Measurements from ENCODE around the gene TRIM38.
"Not testable (repeated sequence)": the region's sequence is repeated elsewhere in the genome, so short reads cannot be mapped to it uniquely, and the experiment has no call there.

The TRIM38 gene

DNA sequence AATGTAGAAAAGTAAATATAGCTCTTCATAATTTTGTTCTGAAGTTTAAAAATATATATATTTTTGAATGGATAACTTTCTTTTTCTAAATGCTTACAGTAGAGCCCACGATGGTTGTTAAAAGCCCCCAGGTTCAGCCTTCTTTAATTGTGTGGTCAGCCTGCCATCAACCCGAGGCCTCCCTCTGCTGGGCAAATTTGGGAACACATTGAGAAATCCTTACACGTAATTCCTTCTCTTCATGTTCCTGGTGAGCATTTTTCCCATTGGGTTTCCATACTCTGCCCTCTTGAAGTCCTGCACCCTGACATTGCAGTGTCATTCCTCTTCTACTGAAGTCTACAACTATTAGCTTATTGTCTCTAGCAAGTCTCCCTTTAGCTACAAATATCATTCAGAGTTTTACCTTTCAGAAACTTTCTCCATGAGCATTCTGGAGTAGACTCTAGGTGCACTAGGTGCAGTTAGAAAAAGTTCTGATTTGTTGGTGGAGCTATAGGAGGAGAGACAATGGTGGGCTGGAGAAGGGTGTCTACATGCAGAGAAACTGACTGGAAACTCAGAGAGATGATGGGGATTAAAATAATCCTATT lies 40.6 kb downstream of the TRIM38 start:
- Histone ChIP-seq H3K27ac (ENCODE audit: low read depth, low read length, poor library complexity, severe bottlenecking) (no peak overlapping the region), H3K9me3 (ENCODE audit: low read length) (no peaks in the 10 kb centered on the region), H3K36me3 (ENCODE audit: insufficient read depth, low read length) (peaks cover 7% of the 10 kb centered on the region; the same call in 1 of the 2 replicates), H3K27me3 (ENCODE audit: insufficient read depth, low read length) (no peaks in the 10 kb centered on the region), H3K4me3 (ENCODE audit: low read depth, low read length, poor library complexity, severe bottlenecking) (no peak overlapping the region), H3K4me2 (ENCODE audit: low read length) (no peak overlapping the region), H3F3A (ENCODE audit: insufficient read depth, low read length) (no peaks in the 10 kb centered on the region), H4K20me1 (ENCODE audit: insufficient read depth, low read length) (no peaks in the 10 kb centered on the region), H3K9ac (ENCODE audit: low read length) (no peak overlapping the region), H3K79me2 (ENCODE audit: insufficient read depth, low read length) (no peaks in the 10 kb centered on the region), H2AFZ (ENCODE audit: low read length) (no peak overlapping the region), H3K9me2 (ENCODE audit: low read depth, low read length) (no peaks in the 10 kb centered on the region), H3K4me1 (ENCODE audit: insufficient read depth, low read length, severe bottlenecking) (no peaks in the 10 kb centered on the region)
- no peak for TF ChIP-seq EZH2 (IDR thresholded peaks at IDR 0.05; ENCODE audit: borderline replicate concordance, low read length)
- TF ChIP-seq, protein P1, sequence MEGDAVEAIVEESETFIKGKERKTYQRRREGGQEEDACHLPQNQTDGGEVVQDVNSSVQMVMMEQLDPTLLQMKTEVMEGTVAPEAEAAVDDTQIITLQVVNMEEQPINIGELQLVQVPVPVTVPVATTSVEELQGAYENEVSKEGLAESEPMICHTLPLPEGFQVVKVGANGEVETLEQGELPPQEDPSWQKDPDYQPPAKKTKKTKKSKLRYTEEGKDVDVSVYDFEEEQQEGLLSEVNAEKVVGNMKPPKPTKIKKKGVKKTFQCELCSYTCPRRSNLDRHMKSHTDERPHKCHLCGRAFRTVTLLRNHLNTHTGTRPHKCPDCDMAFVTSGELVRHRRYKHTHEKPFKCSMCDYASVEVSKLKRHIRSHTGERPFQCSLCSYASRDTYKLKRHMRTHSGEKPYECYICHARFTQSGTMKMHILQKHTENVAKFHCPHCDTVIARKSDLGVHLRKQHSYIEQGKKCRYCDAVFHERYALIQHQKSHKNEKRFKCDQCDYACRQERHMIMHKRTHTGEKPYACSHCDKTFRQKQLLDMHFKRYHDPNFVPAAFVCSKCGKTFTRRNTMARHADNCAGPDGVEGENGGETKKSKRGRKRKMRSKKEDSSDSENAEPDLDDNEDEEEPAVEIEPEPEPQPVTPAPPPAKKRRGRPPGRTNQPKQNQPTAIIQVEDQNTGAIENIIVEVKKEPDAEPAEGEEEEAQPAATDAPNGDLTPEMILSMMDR (IDR thresholded peaks at IDR 0.05; ENCODE audit: low read length), result peak; percentile 81

DNA sequence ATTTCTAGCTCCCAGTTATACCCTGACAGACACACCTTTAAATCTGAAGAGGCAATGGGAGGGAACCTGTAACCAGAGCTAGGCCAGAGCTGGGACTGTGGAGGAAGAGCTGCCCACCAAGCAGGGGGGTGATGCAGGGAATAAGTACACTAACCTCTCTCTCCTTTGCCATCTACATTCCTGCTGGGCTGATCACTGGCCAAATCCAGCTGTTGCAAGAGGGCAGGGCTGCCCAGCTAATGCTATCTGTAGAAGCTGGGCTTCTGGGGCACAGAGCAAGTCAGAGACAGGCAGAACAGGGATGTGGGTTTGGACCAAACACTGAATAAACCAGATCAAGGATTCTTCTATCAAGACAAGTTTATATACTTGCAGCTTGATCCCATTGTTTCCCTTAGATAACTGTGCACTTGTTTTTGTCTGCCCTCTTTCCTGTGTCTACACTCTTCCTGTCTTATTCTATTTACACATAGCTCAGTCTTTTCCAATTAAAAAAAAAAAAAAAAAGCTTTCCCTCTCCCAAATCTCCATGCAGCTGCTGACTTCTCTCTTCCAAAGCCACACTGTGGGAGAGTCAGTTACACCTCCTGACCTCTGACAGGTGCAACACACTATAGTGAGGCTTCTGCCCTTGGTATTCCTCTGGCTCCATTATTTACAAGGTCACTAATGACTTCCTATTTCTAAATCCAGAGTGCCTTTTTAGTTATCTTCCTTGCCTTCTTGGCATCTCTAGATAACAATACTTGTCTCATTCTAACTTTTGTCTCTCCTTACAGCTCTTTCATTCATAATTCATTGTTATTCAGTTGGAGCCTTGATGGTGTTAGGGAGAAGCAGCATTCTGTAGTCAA lies 43.7 kb downstream of the TRIM38 start:
- H2AFZ ChIP-seq (ENCODE audit: low read length), result no peak overlapping the region
- peaks cover 6% of the 10 kb centered on the region for H3K4me1 ChIP-seq (ENCODE audit: insufficient read depth, low read length, severe bottlenecking)
- no peak overlapping the region for H3K27ac ChIP-seq (ENCODE audit: low read depth, low read length, poor library complexity, severe bottlenecking)
- no peak for TF ChIP-seq EZH2 (IDR thresholded peaks at IDR 0.05; ENCODE audit: borderline replicate concordance, low read length)
- TF ChIP-seq, protein P1 (IDR thresholded peaks at IDR 0.05; ENCODE audit: low read length), result no peak
- no peaks in the 10 kb centered on the region for H3K9me3 ChIP-seq (ENCODE audit: low read length)
- no peaks in the 10 kb centered on the region for H3K27me3 ChIP-seq (ENCODE audit: insufficient read depth, low read length)
- no peaks in the 10 kb centered on the region for H3K36me3 ChIP-seq (ENCODE audit: insufficient read depth, low read length)
- H3K9ac ChIP-seq (ENCODE audit: low read length), result no peak overlapping the region
- H3K4me2 ChIP-seq (ENCODE audit: low read length), result no peak overlapping the region
- no peaks in the 10 kb centered on the region for H3K9me2 ChIP-seq (ENCODE audit: low read depth, low read length)
- no peak overlapping the region for H3K4me3 ChIP-seq (ENCODE audit: low read depth, low read length, poor library complexity, severe bottlenecking)
- H3F3A ChIP-seq (ENCODE audit: insufficient read depth, low read length), result no peaks in the 10 kb centered on the region
- no peaks in the 10 kb centered on the region for H4K20me1 ChIP-seq (ENCODE audit: insufficient read depth, low read length)
- H3K79me2 ChIP-seq (ENCODE audit: insufficient read depth, low read length), result no peaks in the 10 kb centered on the region

DNA sequence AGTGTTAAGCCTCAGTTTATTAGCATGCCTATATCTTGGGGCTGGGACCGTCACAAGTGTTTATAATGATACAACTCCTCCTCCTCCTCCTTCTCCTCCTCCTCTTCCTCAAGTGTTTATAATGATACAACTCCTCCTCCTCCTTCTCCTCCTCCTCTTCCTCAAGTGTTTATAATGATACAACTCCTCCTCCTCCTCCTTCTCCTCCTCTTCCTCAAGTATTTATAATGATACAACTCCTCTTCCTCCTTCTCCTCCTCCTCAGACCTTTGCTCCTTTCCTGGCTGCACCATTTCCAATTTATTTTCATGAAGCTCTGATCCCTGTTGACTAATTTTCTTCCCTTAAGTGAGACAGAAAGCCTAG lies 44.3 kb downstream of the TRIM38 start:
- not testable (repeated sequence) for H3K27ac ChIP-seq (ENCODE audit: low read depth, low read length, poor library complexity, severe bottlenecking); H3K4me1 ChIP-seq (ENCODE audit: insufficient read depth, low read length, severe bottlenecking); H3K9me2 ChIP-seq (ENCODE audit: low read depth, low read length); H3K9ac ChIP-seq (ENCODE audit: low read length); H3K4me3 ChIP-seq (ENCODE audit: low read depth, low read length, poor library complexity, severe bottlenecking); H4K20me1 ChIP-seq (ENCODE audit: insufficient read depth, low read length); H3K27me3 ChIP-seq (ENCODE audit: insufficient read depth, low read length); H3K79me2 ChIP-seq (ENCODE audit: insufficient read depth, low read length); H3K36me3 ChIP-seq (ENCODE audit: insufficient read depth, low read length); H3K9me3 ChIP-seq (ENCODE audit: low read length); H3F3A ChIP-seq (ENCODE audit: insufficient read depth, low read length); H2AFZ ChIP-seq (ENCODE audit: low read length); H3K4me2 ChIP-seq (ENCODE audit: low read length)
